NAMALWA (cell line): ENCODE data around the gene SLITRK4.

Experiments used
- DNase-seq: peaks from one replicate; pipeline ENCODE4 v3.0.0-alpha.2; 2015; ENCODE audit warnings: low spot score

Gene SLITRK4, protein sequence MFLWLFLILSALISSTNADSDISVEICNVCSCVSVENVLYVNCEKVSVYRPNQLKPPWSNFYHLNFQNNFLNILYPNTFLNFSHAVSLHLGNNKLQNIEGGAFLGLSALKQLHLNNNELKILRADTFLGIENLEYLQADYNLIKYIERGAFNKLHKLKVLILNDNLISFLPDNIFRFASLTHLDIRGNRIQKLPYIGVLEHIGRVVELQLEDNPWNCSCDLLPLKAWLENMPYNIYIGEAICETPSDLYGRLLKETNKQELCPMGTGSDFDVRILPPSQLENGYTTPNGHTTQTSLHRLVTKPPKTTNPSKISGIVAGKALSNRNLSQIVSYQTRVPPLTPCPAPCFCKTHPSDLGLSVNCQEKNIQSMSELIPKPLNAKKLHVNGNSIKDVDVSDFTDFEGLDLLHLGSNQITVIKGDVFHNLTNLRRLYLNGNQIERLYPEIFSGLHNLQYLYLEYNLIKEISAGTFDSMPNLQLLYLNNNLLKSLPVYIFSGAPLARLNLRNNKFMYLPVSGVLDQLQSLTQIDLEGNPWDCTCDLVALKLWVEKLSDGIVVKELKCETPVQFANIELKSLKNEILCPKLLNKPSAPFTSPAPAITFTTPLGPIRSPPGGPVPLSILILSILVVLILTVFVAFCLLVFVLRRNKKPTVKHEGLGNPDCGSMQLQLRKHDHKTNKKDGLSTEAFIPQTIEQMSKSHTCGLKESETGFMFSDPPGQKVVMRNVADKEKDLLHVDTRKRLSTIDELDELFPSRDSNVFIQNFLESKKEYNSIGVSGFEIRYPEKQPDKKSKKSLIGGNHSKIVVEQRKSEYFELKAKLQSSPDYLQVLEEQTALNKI

DNA sequence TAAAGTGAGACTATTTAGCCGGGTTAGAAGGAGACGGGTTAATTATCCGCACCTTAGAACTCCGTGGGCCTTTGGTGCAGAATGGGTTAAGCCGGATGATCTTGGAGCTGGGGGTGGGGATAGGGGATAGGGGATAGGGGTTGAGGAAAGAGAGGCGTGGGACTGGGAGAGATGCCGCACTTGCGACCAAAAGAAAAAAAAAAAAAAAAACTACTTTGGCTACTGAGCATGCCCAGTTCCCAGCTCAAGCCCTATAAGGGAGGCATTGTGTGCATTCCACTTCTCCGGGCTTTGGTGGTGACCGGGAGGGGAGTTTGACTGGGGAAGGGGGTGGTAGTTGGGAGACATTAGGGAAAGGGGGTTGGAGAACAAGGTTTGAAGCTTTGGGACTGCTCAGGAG is at the start of gene SLITRK4:
Gene SLITRK4 (minus strand): TSS at position 187 of the 400 bp plus-strand sequence. CDS start 4,993 bp downstream, outside the sequence.
- no peak for DNase-seq

- no peak for DNase-seq
Observed at GRCh38 chrX:143683486-143683885, 47.6 kb upstream of the SLITRK4 start.

DNA sequence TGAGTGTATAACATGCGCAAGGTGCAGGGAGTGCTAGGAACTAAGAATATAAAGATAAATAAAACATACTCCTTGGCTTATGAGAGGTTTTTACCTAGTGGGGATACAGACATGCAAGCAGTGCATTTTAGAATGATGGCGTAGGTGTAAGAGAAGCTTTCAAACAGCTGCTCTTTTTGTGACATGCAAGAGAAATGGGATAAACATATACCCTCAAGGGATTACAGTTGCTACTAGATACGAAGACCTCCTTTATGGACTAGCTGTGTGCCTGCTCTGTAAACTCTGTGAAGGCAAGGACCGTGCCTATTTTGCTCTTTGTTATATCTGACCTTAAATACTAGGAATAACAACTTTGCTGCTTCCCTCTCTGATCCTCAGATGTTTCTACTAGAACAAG is 39.0 kb upstream of the SLITRK4 start:
- no peak for DNase-seq

DNA sequence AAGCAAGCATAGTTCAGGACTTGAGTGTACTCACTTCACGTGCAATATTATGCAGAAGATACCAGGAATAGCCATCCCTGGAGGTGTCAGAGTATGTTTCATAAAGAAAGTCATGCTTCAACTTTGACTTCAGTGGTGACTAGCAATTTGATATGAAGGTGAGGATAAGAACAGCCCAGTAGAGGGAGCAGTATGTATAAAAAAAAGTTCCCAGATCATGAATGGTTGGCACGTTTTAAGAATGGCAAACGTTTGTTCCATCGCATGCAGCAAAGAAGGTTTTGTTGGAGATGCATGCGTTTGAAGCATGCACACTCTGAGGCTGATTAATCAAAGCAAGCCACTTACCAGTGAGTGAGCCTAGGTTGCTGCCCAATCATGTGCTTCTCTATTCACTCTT is 33.5 kb upstream of the SLITRK4 start:
- DNase-seq, result peak; percentile 6

- DNase-seq, result peak; percentile 34
Observed at GRCh38 chrX:143664302-143664701, 28.4 kb upstream of the SLITRK4 start.

DNA sequence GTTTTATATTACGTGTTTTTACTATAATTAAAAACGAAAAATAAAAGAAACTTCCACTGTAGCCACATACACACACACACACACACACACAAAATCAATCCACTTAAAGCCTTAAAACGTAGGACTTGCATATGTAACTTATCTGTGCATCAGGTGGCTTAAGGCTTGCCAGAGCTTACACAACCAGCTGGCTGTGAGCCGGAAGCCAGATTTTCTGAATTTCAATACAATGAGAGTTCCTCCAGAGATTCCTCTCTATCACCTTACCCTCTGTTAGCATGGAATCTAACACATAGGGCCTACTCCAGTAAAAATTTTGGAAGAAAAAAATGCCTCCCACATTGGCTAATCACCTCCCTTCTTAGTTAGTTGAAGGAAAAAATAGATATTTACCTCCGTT is 27.9 kb upstream of the SLITRK4 start:
- DNase-seq, result no peak

DNA sequence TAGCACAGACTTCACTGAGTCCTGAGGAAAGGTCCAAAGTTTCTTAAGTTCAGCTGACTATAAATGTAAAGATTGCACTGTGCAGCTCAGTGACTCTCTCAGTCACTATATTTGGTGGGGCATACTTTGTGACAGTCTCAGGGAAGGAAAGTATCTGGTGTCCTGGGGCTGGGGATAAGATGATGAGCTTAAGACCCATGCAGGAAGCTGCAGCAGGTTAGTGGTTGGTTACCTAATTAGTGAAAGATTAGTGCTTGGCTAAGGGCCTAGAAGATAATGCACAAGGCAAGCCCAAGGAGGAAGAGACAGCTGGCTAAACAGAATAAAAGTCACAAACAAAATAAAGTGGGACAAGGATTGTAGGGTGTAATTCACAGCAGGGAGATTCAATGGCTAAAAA is 25.4 kb upstream of the SLITRK4 start:
- DNase-seq, result no peak

- DNase-seq, result peak; percentile 46
Observed at GRCh38 chrX:143648705-143649104, 12.8 kb upstream of the SLITRK4 start.

GRCh38 chrX:143642426-143642825 is 6.5 kb upstream of the SLITRK4 start:
- no peak for DNase-seq

- no peak for DNase-seq
Observed at GRCh38 chrX:143636831-143637230, 930 bp upstream of the SLITRK4 start.

DNA sequence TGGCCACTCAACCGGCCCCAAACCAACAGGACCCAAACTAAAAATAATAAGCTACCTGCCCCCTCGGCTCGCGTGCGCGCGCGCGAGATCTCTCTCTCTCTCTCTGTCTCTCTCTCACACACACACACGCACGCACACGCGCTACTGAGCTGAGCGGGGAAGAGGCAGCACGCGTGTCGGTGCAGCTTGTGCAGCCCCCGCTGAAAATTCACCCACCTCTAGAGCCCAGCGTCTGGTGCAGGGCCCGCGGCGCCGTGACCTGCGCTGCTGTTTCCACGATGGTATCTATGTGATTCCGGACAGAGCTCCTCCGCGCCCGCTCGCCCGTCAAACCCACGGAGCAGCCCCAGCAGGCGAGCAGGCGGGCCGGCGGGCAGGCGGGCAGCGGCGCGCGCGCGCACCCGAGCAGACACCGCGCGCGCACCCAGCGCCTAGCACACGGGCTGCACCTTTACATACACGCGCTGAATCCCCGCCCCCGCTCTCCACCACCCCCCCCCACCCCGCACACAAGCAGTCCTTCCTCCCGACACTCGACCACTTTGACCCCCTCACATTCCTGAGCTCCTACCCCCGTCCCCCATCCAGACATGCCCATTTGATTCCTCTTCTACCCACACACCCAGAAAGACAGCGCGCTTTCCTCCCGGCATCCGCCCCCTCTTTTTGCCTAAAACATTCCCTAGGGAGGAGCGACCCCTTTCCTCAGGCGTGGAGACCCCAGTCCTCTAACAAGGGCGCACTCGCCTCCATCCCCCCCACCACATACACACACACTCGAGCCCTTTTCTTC is 1.0 kb downstream of the SLITRK4 start:
- no peak for DNase-seq

GRCh38 chrX:143634309-143634662 is 1.6 kb downstream of the SLITRK4 start:
- DNase-seq, result no peak

DNA sequence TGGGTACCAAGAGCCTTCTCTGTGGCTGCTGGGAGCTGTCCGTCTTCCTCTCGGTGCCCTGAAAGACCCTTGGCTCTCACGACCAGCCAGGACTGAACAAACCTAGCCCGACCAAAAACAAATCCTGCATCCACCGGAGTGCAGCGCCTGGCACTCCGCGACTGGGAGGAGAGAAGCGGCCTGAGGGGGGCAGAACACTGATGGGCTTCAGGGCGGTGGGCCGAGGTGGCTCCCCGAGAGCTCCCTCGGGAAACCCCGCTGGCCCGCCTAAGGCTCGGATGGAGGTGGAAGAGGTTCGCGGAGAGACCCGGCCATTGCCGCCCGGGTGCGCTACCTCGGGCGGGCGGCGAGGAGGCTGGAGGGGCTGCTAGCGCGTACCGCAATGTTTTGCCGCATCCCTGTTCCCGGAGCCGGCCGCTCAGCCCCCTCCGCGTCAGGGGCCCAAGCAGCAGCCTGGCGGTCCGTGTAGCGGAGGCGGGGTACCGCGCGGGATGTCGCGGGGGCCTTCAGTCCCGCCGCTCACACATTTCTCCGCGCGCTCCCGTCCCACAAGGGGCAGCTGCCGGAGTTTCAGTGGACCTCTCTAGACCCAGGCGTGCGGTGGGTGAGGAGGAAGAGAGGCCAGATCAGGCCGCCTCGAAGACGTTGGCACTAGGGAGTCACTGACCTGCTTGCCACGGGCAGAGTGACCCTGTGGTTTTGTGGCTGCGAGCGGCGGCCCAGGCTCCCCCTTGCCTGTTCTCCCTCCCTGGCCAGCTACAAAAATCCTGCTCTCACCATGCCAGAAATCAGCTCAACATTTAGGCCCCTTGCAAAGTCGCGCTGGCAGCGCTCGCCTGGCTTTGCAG is 2.2 kb downstream of the SLITRK4 start:
- no peak for DNase-seq

GRCh38 chrX:143632625-143633410 is 3.1 kb downstream of the SLITRK4 start:
- no peak for DNase-seq

DNA sequence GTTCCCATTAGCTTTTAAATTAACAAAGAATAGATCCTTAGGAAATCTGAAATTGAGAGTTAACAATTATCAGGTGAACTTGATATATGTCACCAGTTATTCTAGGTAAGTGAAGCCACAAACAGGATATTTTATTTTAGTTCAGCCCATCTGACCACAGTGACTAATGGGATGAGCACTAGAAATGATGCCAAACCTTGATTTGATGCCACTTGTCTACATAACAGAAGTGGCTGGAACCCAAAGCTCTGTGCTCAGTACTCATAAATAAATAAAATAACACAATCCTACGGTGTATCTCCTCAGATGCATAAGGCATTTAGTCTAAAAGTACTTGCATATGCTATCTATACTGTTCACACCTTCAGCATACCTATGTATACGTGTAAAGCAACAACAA is 12.2 kb downstream of the SLITRK4 start:
- no peak for DNase-seq

GRCh38 chrX:143621276-143621675 is 14.6 kb downstream of the SLITRK4 start:
- no peak for DNase-seq

GRCh38 chrX:143615851-143616250 is 20.1 kb downstream of the SLITRK4 start:
- no peak for DNase-seq

DNA sequence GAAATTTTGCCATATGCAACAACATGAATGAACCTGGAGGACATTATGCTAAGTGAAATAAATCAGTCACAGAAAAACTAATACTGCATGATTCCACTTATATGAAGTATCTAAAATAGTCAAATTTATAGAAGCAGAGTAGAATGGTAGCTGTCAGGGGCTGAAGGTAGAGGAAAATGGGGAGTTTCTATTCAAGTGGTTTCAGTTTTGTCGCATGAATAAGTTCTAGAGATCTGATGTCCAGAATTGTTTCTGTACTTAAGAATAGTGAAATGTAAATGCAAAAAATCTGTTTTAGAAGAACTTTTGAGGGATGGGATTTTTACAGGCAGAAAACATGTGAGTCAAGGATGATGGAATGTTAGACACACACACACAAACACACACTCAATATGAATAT is 34.1 kb downstream of the SLITRK4 start:
- no peak for DNase-seq

- DNase-seq, result no peak
Observed at GRCh38 chrX:143581240-143581639, 54.7 kb downstream of the SLITRK4 start.

GRCh38 chrX:143580266-143580665 is 55.6 kb downstream of the SLITRK4 start:
- no peak for DNase-seq
